GM12878 (cell line): ENCODE data around the gene TSHZ1. TPM values are rescaled to one million over a fixed set of nuclear protein-coding genes. Genes with fewer than 3 reads are reported as not detected.

Experiments
- ATAC-seq: fragments of 200-7000 bp; cut with Tn5 transposase; 3 replicates; pipeline ENCODE4 v1.9.1; 2020; ENCODE audit warnings: mild to moderate bottlenecking, moderate library complexity
- BruUV-seq: library from RNA; stranded (reverse); fragments of 400-500 nt; replicated peaks from 2 replicates; lab custom pipeline; 2021; lab: Mats Ljungman, UMichigan
- CTCF ChIA-PET: fragments of 300-600 bp; sonication (Branson Sonifier 250); formaldehyde crosslinking; extraction: SDS; loops from one replicate; lab custom pipeline; 2021; ENCODE audit warnings: inconsistent platforms; lab: Yijun Ruan, JAX
- POLR2A ChIA-PET: fragments of 350-600 bp; formaldehyde crosslinking; extraction: SDS; loops from one replicate; lab custom pipeline; 2021; ENCODE audit warnings: inconsistent platforms; lab: Charles Lee
- RAD21 ChIA-PET: fragments of 300-600 bp; sonication (Branson Sonifier 250); formaldehyde crosslinking; loops from one replicate; lab custom pipeline; 2023; ENCODE audit warnings: antibody characterized with exemption; ENCODE audit not compliant: unreplicated experiment; lab: Charles Lee
- SMC1A ChIA-PET: fragments of 300-600 bp; sonication (Branson Sonifier 250); formaldehyde crosslinking; loops from one replicate; lab custom pipeline; 2023; ENCODE audit not compliant: unreplicated experiment, uncharacterized antibody; lab: Charles Lee
- DNase-seq: peaks from one replicate; pipeline ENCODE4 v3.0.0-alpha.2; 2011; ENCODE audit warnings: low read depth, low spot score
- FAIRE-seq: peaks from 3 replicates; lab custom pipeline; 2011; peaks lifted over from hg19 to GRCh38; lab: Jason Lieb, UNC
- H2AFZ ChIP-seq: 2 replicates; pipeline ENCODE4 v1.6.0; 2011; ENCODE audit warnings: low read depth, low read length, control low read depth; ENCODE audit not compliant: control insufficient read depth
- H3K27ac ChIP-seq: 2 replicates; pipeline ENCODE4 v1.5.1; 2011; ENCODE audit warnings: control low read depth; ENCODE audit not compliant: control insufficient read depth, insufficient read depth
- H3K27me3 ChIP-seq, 2 experiments: replicated peaks in 1 of 2; 2 replicates each; pipeline versions ENCODE4 v1.6.0 to v1.6.1; 2011; ENCODE audit warnings: low read length in 1 of 2; ENCODE audit not compliant: control insufficient read depth in 2 of 2, insufficient read depth in 2 of 2
- H3K36me3 ChIP-seq, 2 experiments: 2 replicates each; pipeline ENCODE4 v1.5.1; 2011; ENCODE audit warnings: low read length in 1 of 2; ENCODE audit not compliant: control insufficient read depth in 2 of 2, insufficient read depth in 2 of 2
- H3K4me1 ChIP-seq: 2 replicates; pipeline ENCODE4 v1.6.1; 2011; ENCODE audit warnings: mild to moderate bottlenecking, low read length, moderate library complexity, mixed read lengths; ENCODE audit not compliant: control insufficient read depth, insufficient read depth
- H3K4me2 ChIP-seq: 2 replicates; pipeline ENCODE4 v1.6.0; 2011; ENCODE audit warnings: control low read depth; ENCODE audit not compliant: control insufficient read depth, insufficient read depth
- H3K4me3 ChIP-seq: fragments of 200-600 bp; sonication (generic); 2 replicates; pipeline ENCODE4 v1.5.1; 2016
- H3K79me2 ChIP-seq: 2 replicates; pipeline ENCODE4 v1.6.0; 2011; ENCODE audit warnings: low read length; ENCODE audit not compliant: control insufficient read depth, insufficient read depth
- H3K9ac ChIP-seq: 2 replicates; pipeline ENCODE4 v1.8.0; 2011; ENCODE audit warnings: low read length, control low read depth, mixed read lengths; ENCODE audit not compliant: control insufficient read depth, insufficient read depth
- H3K9me3 ChIP-seq: replicated peaks from 3 replicates; pipeline ENCODE4 v1.5.1; 2011; ENCODE audit warnings: mild to moderate bottlenecking, low read length; ENCODE audit not compliant: control insufficient read depth, insufficient read depth
- H4K20me1 ChIP-seq: 2 replicates; pipeline ENCODE4 v1.6.0; 2011; ENCODE audit not compliant: control insufficient read depth, insufficient read depth
- BRCA1 ChIP-seq: IDR thresholded peaks from 2 replicates; pipeline ENCODE4 v1.6.1; 2011; ENCODE audit warnings: low read depth, low read length, improper control_type of control experiment
- CBX3 ChIP-seq: fragments of 200-600 bp; sonication (generic); IDR thresholded peaks from 2 replicates; pipeline ENCODE4 v1.6.1; 2016; ENCODE audit warnings: low read depth, borderline replicate concordance
- CEBPB ChIP-seq, 2 experiments: fragments of 150-350 bp in 1 of 2; IDR thresholded peaks; 2 replicates each; pipeline ENCODE4 v1.6.1; 2012 to 2014; ENCODE audit warnings: low read depth in 2 of 2, low read length in 2 of 2, borderline replicate concordance in 1 of 2, inconsistent platforms in 1 of 2
- CHD4 ChIP-seq: fragments of 200-600 bp; sonication (generic); IDR thresholded peaks from 2 replicates; pipeline ENCODE4 v1.6.1; 2016; ENCODE audit warnings: mild to moderate bottlenecking
- DPF2 ChIP-seq: fragments of 450-650 bp; IDR thresholded peaks from 2 replicates; pipeline ENCODE4 v1.6.1; 2017; ENCODE audit warnings: mild to moderate bottlenecking
- EGR1 ChIP-seq, 2 experiments: IDR thresholded peaks; 1 replicate in 1 of 2; 2 replicates in 1 of 2; pipeline ENCODE4 v1.6.1; 2011 to 2012; ENCODE audit warnings: low read depth in 2 of 2, low read length in 2 of 2, borderline replicate concordance in 1 of 2, mild to moderate bottlenecking in 1 of 2, moderate library complexity in 1 of 2
- IRF3 ChIP-seq: fragments of 450-650 bp; IDR thresholded peaks from 2 replicates; pipeline ENCODE4 v1.6.1; 2014; ENCODE audit warnings: mild to moderate bottlenecking
- JUND ChIP-seq: IDR thresholded peaks from 2 replicates; pipeline ENCODE4 v1.6.1; 2012; ENCODE audit warnings: low read depth, mild to moderate bottlenecking, low read length, improper control_type of control experiment, moderate library complexity
- MTA3 ChIP-seq: IDR thresholded peaks from 2 replicates; pipeline ENCODE4 v1.6.1; 2012; ENCODE audit warnings: low read length, inconsistent platforms, borderline replicate concordance
- NBN ChIP-seq: fragments of 450-650 bp; IDR thresholded peaks from 2 replicates; pipeline ENCODE4 v1.6.1; 2016
- NFXL1 ChIP-seq: fragments of 450-650 bp; IDR thresholded peaks from 2 replicates; pipeline ENCODE4 v1.6.1; 2017; ENCODE audit warnings: antibody characterized with exemption, mild to moderate bottlenecking, borderline replicate concordance
- NR2F1 ChIP-seq: fragments of 450-650 bp; conservative IDR thresholded peaks from 2 replicates; pipeline ENCODE4 v1.6.1; 2017; ENCODE audit warnings: mild to moderate bottlenecking
- PRDM15 ChIP-seq: fragments of 450-650 bp; formaldehyde crosslinking; IDR thresholded peaks from 2 replicates; pipeline ENCODE4 v1.4.0; 2020; ENCODE audit warnings: mild to moderate bottlenecking, moderate library complexity
- SMAD1 ChIP-seq: fragments of 450-650 bp; IDR thresholded peaks from 2 replicates; pipeline ENCODE4 v1.6.1; 2018; ENCODE audit warnings: mild to moderate bottlenecking, low read depth; ENCODE audit not compliant: partially characterized antibody
- SREBF1 ChIP-seq: IDR thresholded peaks from 2 replicates; pipeline ENCODE4 v1.6.1; 2012; ENCODE audit warnings: mild to moderate bottlenecking, low read length
- SUPT20H ChIP-seq: IDR thresholded peaks from 2 replicates; pipeline ENCODE4 v1.6.1; 2011; ENCODE audit warnings: low read depth, mild to moderate bottlenecking, low read length, moderate library complexity, borderline replicate concordance; ENCODE audit not compliant: control insufficient read depth
- TCF12 ChIP-seq: IDR thresholded peaks from 2 replicates; pipeline ENCODE4 v1.6.1; 2011; ENCODE audit warnings: low read depth, mild to moderate bottlenecking, low read length
- ZNF217 ChIP-seq: fragments of 450-650 bp; IDR thresholded peaks from 2 replicates; pipeline ENCODE4 v1.6.1; 2017; ENCODE audit warnings: antibody characterized with exemption, mild to moderate bottlenecking
- ZNF24 ChIP-seq: fragments of 450-650 bp; IDR thresholded peaks from 2 replicates; pipeline ENCODE4 v1.6.1; 2017; ENCODE audit warnings: antibody characterized with exemption, mild to moderate bottlenecking
- WGBS: methylation state at CpG from one replicate; pipeline ENCODE4 v1.1.6; 2016; ENCODE audit warnings: low lambda C conversion rate; ENCODE audit not compliant: insufficient replicate concordance, insufficient coverage; ENCODE audit errors: missing lambda C conversion rate; 5-methylcytosine and 5-hydroxymethylcytosine counted together
- in situ Hi-C: fragments of 300-500 bp; cut with MboI; formaldehyde crosslinking; loops from 9 replicates; pipeline ENCODE4 v1.14.3; 2018; ENCODE audit warnings: mixed read lengths
- intact Hi-C: fragments of 100-400 bp; cut with micrococcal nuclease; formaldehyde crosslinking; loops from one replicate; pipeline ENCODE4 v1.14.2; 2022; ENCODE audit not compliant: unreplicated experiment
- polyA plus RNA-seq, 11 experiments: library from polyadenylated mRNA; depleted of rRNA in 4 of 11; unstranded in 6 of 11; stranded (reverse) in 5 of 11; fragments of >200 nt; fragmentation: Nextera tagmentation in 4 of 11; fragmentation: Illumina TruSeq in 1 of 11; extraction: Ambion mirVana in 4 of 11; extraction: Trizol in 1 of 11; gene quantifications; 1 replicate in 1 of 11; 2 replicates in 10 of 11; pipeline versions ENCODE4 v1.2.1 to v1.2.3, GENCODE V29; 2011 to 2016; ENCODE audit warnings: inconsistent platforms in 2 of 11, missing spikeins in 2 of 11, low read depth in 1 of 11
- total RNA-seq, 4 experiments: library from RNA; depleted of rRNA in 3 of 4; stranded (reverse); fragments of >200 nt in 3 of 4; fragmentation: Illumina TruSeq in 1 of 4; extraction: Trizol in 1 of 4; gene quantifications; 2 replicates each; pipeline versions ENCODE4 v1.2.1 to v1.2.3, GENCODE V29; 2013 to 2021

TSHZ1 gene
- total and polyA plus RNA-seq, 10 of the 15 experiments (the other 5 are each of a cell fraction or from before 2014, with no cell fraction given), result 2.2 to 15.2 (median 5.1) TPM

DNA sequence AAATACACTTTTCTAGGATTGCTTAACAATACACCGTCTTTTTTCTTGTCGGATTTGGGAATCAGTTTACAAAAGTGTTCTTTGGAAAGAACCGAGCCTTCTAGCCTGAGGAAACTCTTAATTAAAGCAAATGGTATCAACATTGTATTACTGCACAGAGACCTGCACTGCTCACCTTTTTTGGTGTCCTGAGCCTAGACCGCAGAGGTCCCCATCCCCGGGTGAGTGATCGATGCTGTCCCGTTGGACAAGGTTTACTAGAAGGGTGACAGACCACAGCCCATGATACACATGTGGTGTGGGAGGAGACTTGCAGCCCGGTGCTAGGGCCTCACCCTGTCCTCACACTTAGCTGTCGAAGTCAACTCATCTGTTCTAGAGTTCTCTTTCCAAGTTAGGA is 55.3 kb downstream of the TSHZ1 start:
- H3K27ac ChIP-seq, result no peak overlapping the region
- H4K20me1 ChIP-seq, result no peaks in the 10 kb centered on the region
- H3K9me3 ChIP-seq, result no peaks in the 10 kb centered on the region; the same call in 2 of the 3 replicates
- no peaks in the 10 kb centered on the region for H3K36me3 ChIP-seq
- H3K4me2 ChIP-seq, result no peak overlapping the region
- H3K9ac ChIP-seq, result no peak overlapping the region
- H3K27me3 ChIP-seq, result no peaks in the 10 kb centered on the region
- no peak overlapping the region for H3K4me3 ChIP-seq
- WGBS, result 98% methylated on average over 9 of the region's 9 CpGs
- H2AFZ ChIP-seq, result no peak overlapping the region
- POLR2A ChIA-PET, result no interaction called here
- RAD21 ChIA-PET, result no interaction called here
- no peak for TF ChIP-seq PRDM15 (CRISPR knock-in tag)
- no peak for TF ChIP-seq NR2F1
- no peak for TF ChIP-seq BRCA1
- no peak for TF ChIP-seq JUND
- TF ChIP-seq IRF3, result no peak
- TF ChIP-seq NBN, result no peak
- TF ChIP-seq SMAD1, result no peak
- no peak for TF ChIP-seq ZNF24
- no peak for TF ChIP-seq NFXL1
- no peak for TF ChIP-seq DPF2
- no peak for TF ChIP-seq CHD4
- no peak for TF ChIP-seq CBX3
- no peak for TF ChIP-seq ZNF217
- TF ChIP-seq TCF12, result no peak
- TF ChIP-seq CEBPB (IDR thresholded peaks at IDR 0.05; ENCODE audit: borderline replicate concordance in 1 of 2, low read depth in 2 of 2, low read length in 2 of 2), result no peak
- TF ChIP-seq SREBF1, result no peak
- no peak for TF ChIP-seq EGR1 (IDR thresholded peaks at IDR 0.05; ENCODE audit: borderline replicate concordance in 1 of 2, low read depth in 2 of 2, low read length in 2 of 2)
- no peak for TF ChIP-seq SUPT20H
- TF ChIP-seq MTA3, result no peak
- TF ChIP-seq, all 136 proteins: peak for 0
- ATAC-seq, result no peak
- SMC1A ChIA-PET, result interaction anchor here (0.8 to 1.5 kb wide), 4 partner anchors 13 to 468 kb away, joined by 3 to 5 read pairs (median 3); no protein-coding TSS in a partner anchor
- intact Hi-C loops, result no loop called here
- DNase-seq, result no peak
- CTCF ChIA-PET, result no interaction called here
- no peak for FAIRE-seq
- BruUV-seq, result no TSS peak
- in situ Hi-C loops, result no loop called here
- peaks cover 30% of the 10 kb centered on the region for H3K4me1 ChIP-seq
- peaks cover 3% of the 10 kb centered on the region for H3K79me2 ChIP-seq
